ENCODE data around the gene VRK3. TPM values are rescaled to one million over a fixed set of nuclear protein-coding genes. Genes with fewer than 3 reads are reported as not detected.

VRK3 gene
- total RNA-seq, 2 experiments from 2014 or later = 65.1 to 65.4 TPM

GRCh38 chr19:50024719-50025021, 502 bp downstream of the VRK3 start:
- Histone ChIP-seq H3K27ac (ENCODE audit: low read depth in 1 of 2, low read length in 2 of 2) (peak overlapping the region; percentile 96 to 98), H3K27me3 (ENCODE audit: control insufficient read depth in 1 of 2, insufficient read depth in 2 of 2, low read length in 2 of 2) (no peaks in the 10 kb centered on the region), H3K36me3 (ENCODE audit: insufficient read depth, low read length) (peaks cover 15% of the 10 kb centered on the region), H3K4me3 (ENCODE audit: low read length) (peak overlapping the region; percentile 94), H3K4me1 (ENCODE audit: insufficient read depth, low read length) (peaks cover 49% of the 10 kb centered on the region), H3K9me3 (ENCODE audit: control insufficient read depth in 1 of 2, insufficient read depth in 1 of 2, low read length in 2 of 2) (no peaks in the 10 kb centered on the region)
- Mint-ChIP-seq H3K36me3 (ENCODE audit: low read depth) (peaks cover 36% of the 10 kb centered on the region), H3K4me1 (ENCODE audit: low read depth) (peaks cover 59% of the 10 kb centered on the region), H3K9me3 (no peaks in the 10 kb centered on the region), H3K27ac (peak overlapping the region; percentile 94), H3K4me3 (peak overlapping the region; percentile 87), H3K27me3 (no peaks in the 10 kb centered on the region)
- ChIA-PET CTCF (interaction anchor here (1.1 kb wide), 1 partner anchor 111 kb away, joined by 4 read pairs; no protein-coding TSS in a partner anchor), POLR2A (interaction anchor here (1.0 to 2.5 kb wide), 2 partner anchors 26 to 95 kb away, joined by 4 to 13 read pairs; partner anchors contain the start of genes ATF5 and NUP62)
- ATAC-seq (ENCODE audit: poor library complexity) = no peak
- TF ChIP-seq CTCF (IDR thresholded peaks at IDR 0.05) = no peak
- no peak for DNase-seq
- intact Hi-C loops (cut with DNase I, micrococcal nuclease) = loop anchor here (1.0 to 10.0 kb wide), 5 partner anchors 26 to 1080 kb away; partner anchors contain the start of genes ATF5 (in 1 of the 2), CTU1 (in 1 of the 2), KCNC3 (in 1 of the 2) and NUP62 (in 1 of the 2)

GRCh38 chr19:50022823-50023222, 2.3 kb downstream of the VRK3 start:
- H3K27ac ChIP-seq (ENCODE audit: low read depth in 1 of 2, low read length in 2 of 2) = no peak overlapping the region
- no peak for ATAC-seq (ENCODE audit: poor library complexity)
- intact Hi-C loops (cut with DNase I, micrococcal nuclease) = loop anchor here in 1 of 2 experiments (10.0 kb wide), 1 partner anchor 1082 kb away; the partner anchor contains the start of gene CTU1
- ChIA-PET CTCF (no interaction called here), POLR2A (no interaction called here)
- H3K4me1 Mint-ChIP-seq (ENCODE audit: low read depth) = peaks cover 59% of the 10 kb centered on the region
- H3K9me3 Mint-ChIP-seq = no peaks in the 10 kb centered on the region
- H3K36me3 Mint-ChIP-seq (ENCODE audit: low read depth) = peaks cover 41% of the 10 kb centered on the region
- no peak overlapping the region for H3K27ac Mint-ChIP-seq
- peaks cover 49% of the 10 kb centered on the region for H3K4me1 ChIP-seq (ENCODE audit: insufficient read depth, low read length)
- H3K4me3 Mint-ChIP-seq = peak overlapping the region; percentile 70
- no peak for TF ChIP-seq CTCF (IDR thresholded peaks at IDR 0.05)
- H3K27me3 ChIP-seq (ENCODE audit: control insufficient read depth in 1 of 2, insufficient read depth in 2 of 2, low read length in 2 of 2) = no peaks in the 10 kb centered on the region
- no peak overlapping the region for H3K4me3 ChIP-seq (ENCODE audit: low read length)
- no peaks in the 10 kb centered on the region for H3K27me3 Mint-ChIP-seq
- H3K9me3 ChIP-seq (ENCODE audit: control insufficient read depth in 1 of 2, insufficient read depth in 1 of 2, low read length in 2 of 2) = no peaks in the 10 kb centered on the region
- DNase-seq = no peak
- H3K36me3 ChIP-seq (ENCODE audit: insufficient read depth, low read length) = peaks cover 28% of the 10 kb centered on the region

GRCh38 chr19:50020481-50020880, 4.7 kb downstream of the VRK3 start:
- Mint-ChIP-seq H3K36me3 (ENCODE audit: low read depth) (peaks cover 55% of the 10 kb centered on the region), H3K4me1 (ENCODE audit: low read depth) (peaks cover 50% of the 10 kb centered on the region), H3K27ac (no peak overlapping the region), H3K27me3 (no peaks in the 10 kb centered on the region), H3K9me3 (no peaks in the 10 kb centered on the region), H3K4me3 (no peak overlapping the region)
- H3K9me3 ChIP-seq (ENCODE audit: control insufficient read depth in 1 of 2, insufficient read depth in 1 of 2, low read length in 2 of 2) = no peaks in the 10 kb centered on the region
- no peak overlapping the region for H3K4me3 ChIP-seq (ENCODE audit: low read length)
- H3K27ac ChIP-seq (ENCODE audit: low read depth in 1 of 2, low read length in 2 of 2) = no peak overlapping the region
- intact Hi-C loops (cut with DNase I, micrococcal nuclease) = loop anchor here in 1 of 2 experiments (10.0 kb wide), 1 partner anchor 1084 kb away; the partner anchor contains the start of gene CTU1
- H3K4me1 ChIP-seq (ENCODE audit: insufficient read depth, low read length) = peaks cover 31% of the 10 kb centered on the region
- ChIA-PET POLR2A (no interaction called here), CTCF (no interaction called here)
- DNase-seq = no peak
- TF ChIP-seq CTCF (IDR thresholded peaks at IDR 0.05) = no peak
- H3K36me3 ChIP-seq (ENCODE audit: insufficient read depth, low read length) = peaks cover 47% of the 10 kb centered on the region
- H3K27me3 ChIP-seq (ENCODE audit: control insufficient read depth in 1 of 2, insufficient read depth in 2 of 2, low read length in 2 of 2) = no peaks in the 10 kb centered on the region
- no peak for ATAC-seq (ENCODE audit: poor library complexity)

All from CD4-positive, alpha-beta T cell (primary cell).